Prostate gland (tissue), 2 donors: Measurements from ENCODE around the gene CTNND2.

Experiments
- POLR2A ChIP-seq: fragments of 450-650 bp; IDR thresholded peaks from one replicate; pipeline ENCODE4 v1.6.1; 2016; ENCODE audit warnings: antibody characterized with exemption, mild to moderate bottlenecking
- POLR2AphosphoS5 ChIP-seq: sonication (generic); formaldehyde crosslinking; IDR thresholded peaks from one replicate; pipeline ENCODE4 v1.6.1; 2017; ENCODE audit warnings: antibody characterized with exemption
- TF ChIP-seq, protein P1 (sequence below), 4 experiments: fragments of 200-600 bp in 2 of 4; fragments of 450-650 bp in 2 of 4; sonication (generic) in 2 of 4; IDR thresholded peaks; 1 replicate in 3 of 4; 2 replicates in 1 of 4; pipeline ENCODE4 v1.5.1; 2016 to 2019; ENCODE audit warnings: antibody characterized with exemption in 4 of 4, mild to moderate bottlenecking in 2 of 4, moderate library complexity in 2 of 4

DNA sequence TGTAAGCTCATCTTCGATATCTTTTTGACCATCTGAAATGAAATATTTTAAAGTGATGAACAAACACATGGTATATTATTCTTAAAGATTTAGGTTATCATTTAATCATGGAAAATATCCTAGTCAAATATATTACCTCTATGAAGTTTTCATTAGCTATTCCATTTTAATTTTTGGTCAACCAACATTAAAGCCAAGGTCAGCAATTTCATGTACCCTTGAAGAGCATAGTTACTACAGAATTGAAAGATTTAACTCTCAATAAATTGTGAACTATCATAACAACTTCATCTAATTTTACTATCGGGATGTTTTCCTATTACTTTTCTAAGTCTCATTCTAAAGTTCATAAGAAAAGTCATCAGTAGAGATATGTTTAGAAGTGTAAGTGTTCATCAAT is 492.6 kb downstream of the CTNND2 start:
- TF ChIP-seq, protein P1, sequence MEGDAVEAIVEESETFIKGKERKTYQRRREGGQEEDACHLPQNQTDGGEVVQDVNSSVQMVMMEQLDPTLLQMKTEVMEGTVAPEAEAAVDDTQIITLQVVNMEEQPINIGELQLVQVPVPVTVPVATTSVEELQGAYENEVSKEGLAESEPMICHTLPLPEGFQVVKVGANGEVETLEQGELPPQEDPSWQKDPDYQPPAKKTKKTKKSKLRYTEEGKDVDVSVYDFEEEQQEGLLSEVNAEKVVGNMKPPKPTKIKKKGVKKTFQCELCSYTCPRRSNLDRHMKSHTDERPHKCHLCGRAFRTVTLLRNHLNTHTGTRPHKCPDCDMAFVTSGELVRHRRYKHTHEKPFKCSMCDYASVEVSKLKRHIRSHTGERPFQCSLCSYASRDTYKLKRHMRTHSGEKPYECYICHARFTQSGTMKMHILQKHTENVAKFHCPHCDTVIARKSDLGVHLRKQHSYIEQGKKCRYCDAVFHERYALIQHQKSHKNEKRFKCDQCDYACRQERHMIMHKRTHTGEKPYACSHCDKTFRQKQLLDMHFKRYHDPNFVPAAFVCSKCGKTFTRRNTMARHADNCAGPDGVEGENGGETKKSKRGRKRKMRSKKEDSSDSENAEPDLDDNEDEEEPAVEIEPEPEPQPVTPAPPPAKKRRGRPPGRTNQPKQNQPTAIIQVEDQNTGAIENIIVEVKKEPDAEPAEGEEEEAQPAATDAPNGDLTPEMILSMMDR (IDR thresholded peaks at IDR 0.05) = no peak
- TF ChIP-seq POLR2AphosphoS5 (no peak), POLR2A (no peak)
